Keratinocyte (primary cell): Measurements from ENCODE around the gene NVL. TPM values are rescaled to one million over a fixed set of nuclear protein-coding genes. Genes with fewer than 3 reads are reported as not detected.

Source experiments
- DNase-seq: peaks from one replicate; pipeline ENCODE4 v3.0.0-alpha.2; 2011; ENCODE audit warnings: low read depth, missing footprints, low spot score
- FAIRE-seq: peaks from 2 replicates; lab custom pipeline; 2011; peaks lifted over from hg19 to GRCh38; lab: Jason Lieb, UNC
- H2AFZ ChIP-seq: 2 replicates; pipeline ENCODE4 v1.6.0; 2012; ENCODE audit warnings: low read length, control low read depth, inconsistent platforms; ENCODE audit not compliant: control insufficient read depth
- H3K27ac ChIP-seq: 2 replicates; pipeline ENCODE4 v1.5.1; 2011; ENCODE audit warnings: low read length; ENCODE audit not compliant: control insufficient read depth, insufficient read depth
- H3K27me3 ChIP-seq: 3 replicates; pipeline ENCODE4 v1.6.0; 2011; ENCODE audit warnings: low read length; ENCODE audit not compliant: control insufficient read depth, insufficient read depth; ENCODE audit errors: extremely low read depth
- H3K36me3 ChIP-seq, 2 experiments: 2 replicates in 1 of 2; 3 replicates in 1 of 2; pipeline ENCODE4 v1.5.1; 2011; ENCODE audit warnings: low read length in 2 of 2, mild to moderate bottlenecking in 1 of 2; ENCODE audit not compliant: control insufficient read depth in 2 of 2, insufficient read depth in 2 of 2; ENCODE audit errors: extremely low read depth in 1 of 2
- H3K4me1 ChIP-seq: 3 replicates; pipeline ENCODE4 v1.5.1; 2011; ENCODE audit warnings: low read length; ENCODE audit not compliant: control insufficient read depth, insufficient read depth; ENCODE audit errors: extremely low read depth
- H3K4me2 ChIP-seq: 3 replicates; pipeline ENCODE4 v1.6.0; 2011; ENCODE audit warnings: low read depth, low read length; ENCODE audit not compliant: control insufficient read depth, insufficient read depth; ENCODE audit errors: extremely low read depth
- H3K4me3 ChIP-seq, 3 experiments: fragments of 200-600 bp in 1 of 3; sonication (generic) in 1 of 3; 2 replicates in 2 of 3; 3 replicates in 1 of 3; pipeline ENCODE4 v1.5.1; 2011 to 2016; ENCODE audit warnings: low read length in 3 of 3, mild to moderate bottlenecking in 3 of 3, control low read depth in 2 of 3, inconsistent platforms in 1 of 3, low read depth in 1 of 3, mixed read lengths in 1 of 3, mixed run types in 1 of 3, moderate library complexity in 1 of 3; ENCODE audit not compliant: control insufficient read depth in 2 of 3, insufficient read depth in 2 of 3; ENCODE audit errors: extremely low read depth in 1 of 3
- H3K79me2 ChIP-seq: 2 replicates; pipeline ENCODE4 v1.6.0; 2012; ENCODE audit warnings: low read length; ENCODE audit not compliant: control insufficient read depth, insufficient read depth
- H3K9ac ChIP-seq: 3 replicates; pipeline ENCODE4 v1.6.0; 2011; ENCODE audit warnings: low read length; ENCODE audit not compliant: control insufficient read depth, insufficient read depth; ENCODE audit errors: extremely low read depth
- H3K9me1 ChIP-seq: 3 replicates; pipeline ENCODE4 v1.6.0; 2011; ENCODE audit warnings: low read length; ENCODE audit not compliant: control insufficient read depth, insufficient read depth; ENCODE audit errors: extremely low read depth
- H3K9me3 ChIP-seq: 2 replicates; pipeline ENCODE4 v1.5.1; 2012; ENCODE audit warnings: low read depth, low read length; ENCODE audit not compliant: control insufficient read depth
- H4K20me1 ChIP-seq: 3 replicates; pipeline ENCODE4 v1.6.0; 2011; ENCODE audit warnings: low read length; ENCODE audit not compliant: control insufficient read depth, insufficient read depth; ENCODE audit errors: extremely low read depth
- EZH2 ChIP-seq: IDR thresholded peaks from one replicate; pipeline ENCODE4 v1.6.1; 2012; ENCODE audit warnings: inconsistent platforms, mild to moderate bottlenecking, low read length, moderate library complexity
- dilution Hi-C: fragments of 300-500 bp; cut with MboI; formaldehyde crosslinking; loops from one replicate; pipeline ENCODE4 v1.7.0; 2020; ENCODE audit warnings: low sequenced_read_pairs; ENCODE audit not compliant: extremely low pct_ligation_motif_present
- polyA plus RNA-seq, 5 experiments: library from polyadenylated mRNA; depleted of rRNA in 3 of 5; stranded (reverse) in 3 of 5; stranded (forward) in 1 of 5; unstranded in 1 of 5; fragments of >200 nt; gene quantifications; 1 replicate in 1 of 5; 2 replicates in 3 of 5; 3 replicates in 1 of 5; pipeline versions ENCODE4 v1.2.1 to v1.2.3, GENCODE V29; 2011 to 2012; ENCODE audit warnings: missing spikeins in 2 of 5, low read depth in 1 of 5, low replicate concordance in 1 of 5
- TF ChIP-seq, protein P1 (sequence below), 3 experiments: IDR thresholded peaks in 1 of 3; conservative IDR thresholded peaks in 1 of 3; optimal IDR thresholded peaks in 1 of 3; 2 replicates in 2 of 3; 3 replicates in 1 of 3; pipeline versions ENCODE3 to v1.5.1; 2011; ENCODE audit warnings: low read length in 3 of 3, mild to moderate bottlenecking in 3 of 3, moderate library complexity in 2 of 3, control low read depth in 1 of 3, inconsistent platforms in 1 of 3; ENCODE audit not compliant: insufficient read depth in 2 of 3; ENCODE audit errors: extremely low read depth in 1 of 3

NVL gene
- polyA plus RNA-seq, 1 donor (not counting 4 experiments of a cell fraction or from before 2014, with no cell fraction given) = 24.9 TPM

DNA sequence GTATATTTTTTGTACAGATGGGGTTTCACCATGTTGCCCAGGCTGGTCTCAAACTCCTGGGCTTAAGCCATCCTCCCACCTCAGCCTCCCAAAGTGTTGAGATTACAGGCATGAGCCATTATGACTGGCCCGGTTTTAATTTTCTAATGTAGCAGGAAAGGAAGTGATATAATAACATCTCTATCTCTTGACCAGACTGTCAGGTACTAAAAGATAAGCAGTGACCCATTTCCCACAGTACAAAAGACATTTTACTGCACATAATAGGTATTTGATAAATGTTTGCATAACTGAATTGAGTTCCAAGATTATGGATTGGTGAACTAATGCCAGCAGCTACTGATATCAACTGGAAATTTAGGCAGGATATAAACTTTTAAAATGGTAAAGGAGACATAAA, 4.0 kb downstream of the NVL start:
- Histone ChIP-seq H3K4me3 (no peak overlapping the region), H3K9me3 (no peaks in the 10 kb centered on the region), H3K9ac (no peak overlapping the region), H3K79me2 (peaks cover 64% of the 10 kb centered on the region), H3K27ac (no peak overlapping the region), H4K20me1 (no peaks in the 10 kb centered on the region), H2AFZ (no peak overlapping the region), H3K4me1 (peaks cover 5% of the 10 kb centered on the region), H3K9me1 (no peaks in the 10 kb centered on the region), H3K36me3 (no peaks in the 10 kb centered on the region), H3K4me2 (no peak overlapping the region), H3K27me3 (no peaks in the 10 kb centered on the region)
- DNase-seq (no peak), FAIRE-seq (no peak)
- no peak for TF ChIP-seq EZH2
- TF ChIP-seq, protein P1, sequence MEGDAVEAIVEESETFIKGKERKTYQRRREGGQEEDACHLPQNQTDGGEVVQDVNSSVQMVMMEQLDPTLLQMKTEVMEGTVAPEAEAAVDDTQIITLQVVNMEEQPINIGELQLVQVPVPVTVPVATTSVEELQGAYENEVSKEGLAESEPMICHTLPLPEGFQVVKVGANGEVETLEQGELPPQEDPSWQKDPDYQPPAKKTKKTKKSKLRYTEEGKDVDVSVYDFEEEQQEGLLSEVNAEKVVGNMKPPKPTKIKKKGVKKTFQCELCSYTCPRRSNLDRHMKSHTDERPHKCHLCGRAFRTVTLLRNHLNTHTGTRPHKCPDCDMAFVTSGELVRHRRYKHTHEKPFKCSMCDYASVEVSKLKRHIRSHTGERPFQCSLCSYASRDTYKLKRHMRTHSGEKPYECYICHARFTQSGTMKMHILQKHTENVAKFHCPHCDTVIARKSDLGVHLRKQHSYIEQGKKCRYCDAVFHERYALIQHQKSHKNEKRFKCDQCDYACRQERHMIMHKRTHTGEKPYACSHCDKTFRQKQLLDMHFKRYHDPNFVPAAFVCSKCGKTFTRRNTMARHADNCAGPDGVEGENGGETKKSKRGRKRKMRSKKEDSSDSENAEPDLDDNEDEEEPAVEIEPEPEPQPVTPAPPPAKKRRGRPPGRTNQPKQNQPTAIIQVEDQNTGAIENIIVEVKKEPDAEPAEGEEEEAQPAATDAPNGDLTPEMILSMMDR (optimal IDR thresholded peaks at IDR 0.05 in 1 of 3, IDR thresholded peaks at IDR 0.05 in 1 of 3, conservative IDR thresholded peaks at IDR 0.05 in 1 of 3; ENCODE audit: extremely low read depth in 1 of 3, insufficient read depth in 2 of 3, low read length in 3 of 3) = no peak
- dilution Hi-C loops = no loop called here

DNA sequence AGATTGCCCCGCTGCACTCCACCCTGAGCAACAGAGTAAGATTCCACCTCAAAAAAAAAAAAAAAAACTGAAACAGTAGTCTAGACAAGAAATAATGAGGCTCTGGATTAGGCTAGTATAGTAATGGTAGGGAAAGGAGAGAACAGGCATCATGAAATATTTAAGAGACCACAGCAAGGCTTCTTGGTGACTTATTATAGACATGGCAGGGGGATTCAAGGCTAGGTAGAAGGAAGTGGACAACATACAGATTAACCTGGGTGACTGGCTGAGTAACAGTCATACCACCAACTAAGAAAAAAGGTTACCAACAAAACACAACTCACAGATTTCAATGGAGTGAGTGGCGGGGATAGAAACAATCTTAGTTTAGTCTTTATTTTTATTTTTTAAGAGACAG, 8.3 kb downstream of the NVL start:
- no peaks in the 10 kb centered on the region for H3K27me3 ChIP-seq
- H3K27ac ChIP-seq = no peak overlapping the region
- no peak overlapping the region for H3K4me3 ChIP-seq
- TF ChIP-seq, protein P1 (optimal IDR thresholded peaks at IDR 0.05 in 1 of 3, IDR thresholded peaks at IDR 0.05 in 1 of 3, conservative IDR thresholded peaks at IDR 0.05 in 1 of 3; ENCODE audit: extremely low read depth in 1 of 3, insufficient read depth in 2 of 3, low read length in 3 of 3) = no peak
- no peak for TF ChIP-seq EZH2
- no peak for DNase-seq
- FAIRE-seq = no peak
- no peaks in the 10 kb centered on the region for H3K4me1 ChIP-seq
- dilution Hi-C loops = no loop called here
- peaks cover 0 to 1% of the 10 kb centered on the region in 2 experiments for H3K36me3 ChIP-seq
- H3K9ac ChIP-seq = no peak overlapping the region
- no peak overlapping the region for H2AFZ ChIP-seq
- H4K20me1 ChIP-seq = no peaks in the 10 kb centered on the region
- H3K79me2 ChIP-seq = peaks cover 39% of the 10 kb centered on the region
- H3K4me2 ChIP-seq = no peak overlapping the region
- H3K9me1 ChIP-seq = no peaks in the 10 kb centered on the region
- no peaks in the 10 kb centered on the region for H3K9me3 ChIP-seq
